Measurements from ENCODE around the gene ABLIM3. TPM values are rescaled to one million over a fixed set of nuclear protein-coding genes. Genes with fewer than 3 reads are reported as not detected.
A peak's percentile ranks its signal among the peaks of the same experiment; 100 is the strongest.

Gene ABLIM3
- total and polyA plus RNA-seq, 9 of the 15 experiments (the other 6 are each of a cell fraction or from before 2014, with no cell fraction given) = 0.03 to 0.38 (median 0.11) TPM

DNA sequence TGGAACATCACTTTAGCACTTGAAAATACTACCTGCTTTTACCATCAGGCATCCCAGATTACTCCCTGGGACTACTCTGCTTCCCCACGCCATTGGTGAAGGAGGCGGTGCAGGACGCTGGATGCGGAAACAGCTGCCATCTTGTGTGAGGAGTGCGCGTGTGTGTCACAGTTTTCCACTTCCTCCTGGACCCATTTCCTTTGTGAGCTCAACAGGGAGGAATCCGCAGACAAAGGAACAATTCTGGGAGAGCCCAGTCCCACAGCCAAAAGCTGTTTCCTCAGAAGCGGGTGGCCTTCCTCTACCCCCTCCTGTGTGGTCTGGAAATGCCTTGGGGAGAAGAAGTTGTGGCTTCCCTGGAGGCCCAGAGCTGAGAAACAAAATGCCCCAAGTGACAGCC is 147.1 kb downstream of the ABLIM3 start (continued):
- TF ChIP-seq, protein P1, sequence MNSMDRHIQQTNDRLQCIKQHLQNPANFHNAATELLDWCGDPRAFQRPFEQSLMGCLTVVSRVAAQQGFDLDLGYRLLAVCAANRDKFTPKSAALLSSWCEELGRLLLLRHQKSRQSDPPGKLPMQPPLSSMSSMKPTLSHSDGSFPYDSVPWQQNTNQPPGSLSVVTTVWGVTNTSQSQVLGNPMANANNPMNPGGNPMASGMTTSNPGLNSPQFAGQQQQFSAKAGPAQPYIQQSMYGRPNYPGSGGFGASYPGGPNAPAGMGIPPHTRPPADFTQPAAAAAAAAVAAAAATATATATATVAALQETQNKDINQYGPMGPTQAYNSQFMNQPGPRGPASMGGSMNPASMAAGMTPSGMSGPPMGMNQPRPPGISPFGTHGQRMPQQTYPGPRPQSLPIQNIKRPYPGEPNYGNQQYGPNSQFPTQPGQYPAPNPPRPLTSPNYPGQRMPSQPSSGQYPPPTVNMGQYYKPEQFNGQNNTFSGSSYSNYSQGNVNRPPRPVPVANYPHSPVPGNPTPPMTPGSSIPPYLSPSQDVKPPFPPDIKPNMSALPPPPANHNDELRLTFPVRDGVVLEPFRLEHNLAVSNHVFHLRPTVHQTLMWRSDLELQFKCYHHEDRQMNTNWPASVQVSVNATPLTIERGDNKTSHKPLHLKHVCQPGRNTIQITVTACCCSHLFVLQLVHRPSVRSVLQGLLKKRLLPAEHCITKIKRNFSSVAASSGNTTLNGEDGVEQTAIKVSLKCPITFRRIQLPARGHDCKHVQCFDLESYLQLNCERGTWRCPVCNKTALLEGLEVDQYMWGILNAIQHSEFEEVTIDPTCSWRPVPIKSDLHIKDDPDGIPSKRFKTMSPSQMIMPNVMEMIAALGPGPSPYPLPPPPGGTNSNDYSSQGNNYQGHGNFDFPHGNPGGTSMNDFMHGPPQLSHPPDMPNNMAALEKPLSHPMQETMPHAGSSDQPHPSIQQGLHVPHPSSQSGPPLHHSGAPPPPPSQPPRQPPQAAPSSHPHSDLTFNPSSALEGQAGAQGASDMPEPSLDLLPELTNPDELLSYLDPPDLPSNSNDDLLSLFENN (IDR thresholded peaks at IDR 0.05; ENCODE audit: low read depth in 2 of 2, low read length in 2 of 2) = no peak
- TF ChIP-seq GABPA (tag; conservative IDR thresholded peaks at IDR 0.05; ENCODE audit: low read depth) (peak; percentile 80), EHMT2 (IDR thresholded peaks at IDR 0.05) (peak; percentile 76; the same call in 1 of the 2 replicates), NFIX (CRISPR knock-in tag; IDR thresholded peaks at IDR 0.05; ENCODE audit: low read depth) (no peak), CBX1 (IDR thresholded peaks at IDR 0.05; ENCODE audit: low read depth) (peak; percentile 37; the same call in 1 of the 2 replicates)
- TF ChIP-seq, protein P2, sequence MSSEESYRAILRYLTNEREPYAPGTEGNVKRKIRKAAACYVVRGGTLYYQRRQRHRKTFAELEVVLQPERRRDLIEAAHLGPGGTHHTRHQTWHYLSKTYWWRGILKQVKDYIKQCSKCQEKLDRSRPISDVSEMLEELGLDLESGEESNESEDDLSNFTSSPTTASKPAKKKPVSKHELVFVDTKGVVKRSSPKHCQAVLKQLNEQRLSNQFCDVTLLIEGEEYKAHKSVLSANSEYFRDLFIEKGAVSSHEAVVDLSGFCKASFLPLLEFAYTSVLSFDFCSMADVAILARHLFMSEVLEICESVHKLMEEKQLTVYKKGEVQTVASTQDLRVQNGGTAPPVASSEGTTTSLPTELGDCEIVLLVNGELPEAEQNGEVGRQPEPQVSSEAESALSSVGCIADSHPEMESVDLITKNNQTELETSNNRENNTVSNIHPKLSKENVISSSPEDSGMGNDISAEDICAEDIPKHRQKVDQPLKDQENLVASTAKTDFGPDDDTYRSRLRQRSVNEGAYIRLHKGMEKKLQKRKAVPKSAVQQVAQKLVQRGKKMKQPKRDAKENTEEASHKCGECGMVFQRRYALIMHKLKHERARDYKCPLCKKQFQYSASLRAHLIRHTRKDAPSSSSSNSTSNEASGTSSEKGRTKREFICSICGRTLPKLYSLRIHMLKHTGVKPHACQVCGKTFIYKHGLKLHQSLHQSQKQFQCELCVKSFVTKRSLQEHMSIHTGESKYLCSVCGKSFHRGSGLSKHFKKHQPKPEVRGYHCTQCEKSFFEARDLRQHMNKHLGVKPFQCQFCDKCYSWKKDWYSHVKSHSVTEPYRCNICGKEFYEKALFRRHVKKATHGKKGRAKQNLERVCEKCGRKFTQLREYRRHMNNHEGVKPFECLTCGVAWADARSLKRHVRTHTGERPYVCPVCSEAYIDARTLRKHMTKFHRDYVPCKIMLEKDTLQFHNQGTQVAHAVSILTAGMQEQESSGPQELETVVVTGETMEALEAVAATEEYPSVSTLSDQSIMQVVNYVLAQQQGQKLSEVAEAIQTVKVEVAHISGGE (CRISPR knock-in tag; IDR thresholded peaks at IDR 0.05) = peak in 2 of 3 experiments; percentile 75 to 97; a peak in 4 of 6 replicates

Data from K562 (cell line).